NCI-H345 treated with DMSO at 0.1 percent for 48 hours (cell line): Measurements from ENCODE around the gene PIGV.
"Not testable (repeated sequence)": the region's sequence is repeated elsewhere in the genome, so short reads cannot be mapped to it uniquely, and the experiment has no call there.

ENCODE experiments used
- DNase-seq: peaks from one replicate; lab custom pipeline; 2025; ENCODE audit not compliant: unreplicated experiment; lab: John Stamatoyannopoulos, UW

Gene PIGV

GRCh38 chr1:26791626-26792025 lies 3.9 kb downstream of the PIGV start:
- DNase-seq, result no peak

GRCh38 chr1:26792924-26793323 lies 5.2 kb downstream of the PIGV start:
- DNase-seq, result no peak

- no peak for DNase-seq
Observed at GRCh38 chr1:26794391-26794790, 6.6 kb downstream of the PIGV start.

GRCh38 chr1:26797627-26798026 lies 9.9 kb downstream of the PIGV start:
- DNase-seq, result no peak

- DNase-seq, result no peak
Observed at GRCh38 chr1:26799479-26800142, 11.9 kb downstream of the PIGV start.

GRCh38 chr1:26803932-26804331 lies 16.2 kb downstream of the PIGV start:
- DNase-seq, result not testable (repeated sequence)

- peak; percentile 28 for DNase-seq
Observed at GRCh38 chr1:26810105-26810504, 22.4 kb downstream of the PIGV start.

- DNase-seq, result no peak
Observed at GRCh38 chr1:26811057-26811456, 23.3 kb downstream of the PIGV start.

- no peak for DNase-seq
Observed at GRCh38 chr1:26811708-26812107, 24.0 kb downstream of the PIGV start.

GRCh38 chr1:26814377-26814776 lies 26.6 kb downstream of the PIGV start:
- no peak for DNase-seq

GRCh38 chr1:26814893-26815292 lies 27.1 kb downstream of the PIGV start:
- no peak for DNase-seq

GRCh38 chr1:26820784-26821269 lies 33.1 kb downstream of the PIGV start:
- no peak for DNase-seq

- DNase-seq, result no peak
Observed at GRCh38 chr1:26822737-26823395, 35.1 kb downstream of the PIGV start.

GRCh38 chr1:26824731-26825130 lies 37.0 kb downstream of the PIGV start:
- DNase-seq, result no peak

GRCh38 chr1:26826261-26827105 lies 38.7 kb downstream of the PIGV start, which contains the start of gene ZDHHC18:
TSS of gene ZDHHC18 (plus strand) at chr1:26826688. CDS start at chr1:26826805, 117 bp downstream.
- peak; percentile 65 for DNase-seq

- no peak for DNase-seq
Observed at GRCh38 chr1:26827106-26827604, 39.4 kb downstream of the PIGV start.

- no peak for DNase-seq
Observed at GRCh38 chr1:26827663-26828062, 39.9 kb downstream of the PIGV start.

- DNase-seq, result no peak
Observed at GRCh38 chr1:26828411-26828991, 40.8 kb downstream of the PIGV start.

- DNase-seq, result no peak
Observed at GRCh38 chr1:26829184-26829911, 41.6 kb downstream of the PIGV start.

GRCh38 chr1:26831059-26831458 lies 43.3 kb downstream of the PIGV start:
- no peak for DNase-seq
